ENCODE results near the gene SLC26A5. TPM values are rescaled to one million over a fixed set of nuclear protein-coding genes. Genes with fewer than 3 reads are reported as not detected.

SLC26A5 gene
- total and polyA plus RNA-seq, 2 of the 8 experiments (the other 6 are each of a cell fraction or from before 2014, with no cell fraction given): 0.09 to 0.24 TPM

- no peak for TF ChIP-seq E2F6 (IDR thresholded peaks at IDR 0.05)
- TF ChIP-seq NANOG (IDR thresholded peaks at IDR 0.05; ENCODE audit: insufficient read depth, low read depth, low read length, poor library complexity, severe bottlenecking): no peak
- no peak for TF ChIP-seq EZH2 (IDR thresholded peaks at IDR 0.05; ENCODE audit: low read depth, low read length, severe bottlenecking)
- TF ChIP-seq SIX5 (IDR thresholded peaks at IDR 0.05; ENCODE audit: low read depth, low read length): no peak
- TF ChIP-seq ATF3 (IDR thresholded peaks at IDR 0.05; ENCODE audit: insufficient read depth, low read depth, low read length): no peak
- no peak for TF ChIP-seq RXRA (IDR thresholded peaks at IDR 0.05; ENCODE audit: insufficient read depth, low read depth, low read length)
These were observed 16.4 kb upstream of the SLC26A5 start (continued) for GRCh38 chr7:103462358-103462757.
